ENCODE results near the gene CLPSL2.
A peak's percentile ranks its signal among the peaks of the same experiment; 100 is the strongest.

- TF ChIP-seq ZNF217 (IDR thresholded peaks at IDR 0.05) = no peak
- no peak for TF ChIP-seq MXI1 (IDR thresholded peaks at IDR 0.05; ENCODE audit: low read depth, low read length)
- TF ChIP-seq TAF1 (IDR thresholded peaks at IDR 0.05; ENCODE audit: borderline replicate concordance, low read depth, low read length) = no peak
- no peak for TF ChIP-seq PAX5 (IDR thresholded peaks at IDR 0.05; ENCODE audit: borderline replicate concordance, low read depth, low read length)
- no peak for TF ChIP-seq RAD21 (IDR thresholded peaks at IDR 0.05; ENCODE audit: insufficient read depth, low read depth, low read length)
- TF ChIP-seq SIX5 (IDR thresholded peaks at IDR 0.05; ENCODE audit: low read depth, low read length, severe bottlenecking) = no peak
- TF ChIP-seq CTCF (IDR thresholded peaks at IDR 0.05 in 2 of 3, conservative IDR thresholded peaks at IDR 0.05 in 1 of 3; ENCODE audit: control insufficient read depth in 2 of 3, extremely low read depth in 1 of 3, insufficient read depth in 1 of 3, low read depth in 3 of 3, low read length in 3 of 3) = peak in 1 of 3 experiments; percentile 18; a peak in 2 of 6 replicates
- TF ChIP-seq MYC (IDR thresholded peaks at IDR 0.05; ENCODE audit: insufficient read depth, insufficient read length, insufficient replicate concordance, low read length, severe bottlenecking) = no peak
- TF ChIP-seq EZH2 (IDR thresholded peaks at IDR 0.05; ENCODE audit: borderline replicate concordance, control insufficient read depth, low read depth, low read length) = no peak
Observed at GRCh38 chr6:35728683-35729678, 47.4 kb upstream of the CLPSL2 start.
